PC-3 (cell line): ENCODE results near the gene RNASE13. TPM values are rescaled to one million over a fixed set of nuclear protein-coding genes. Genes with fewer than 3 reads are reported as not detected.

Experiments
- ATAC-seq: fragments of 200-7000 bp; cut with Tn5 transposase; 2 replicates; pipeline ENCODE4 v1.9.1; 2020; ENCODE audit warnings: mild to moderate bottlenecking, moderate library complexity
- BruUV-seq: library from RNA; stranded (reverse); fragments of 400-500 nt; replicated peaks from 2 replicates; lab custom pipeline; 2021; lab: Mats Ljungman, UMichigan
- CTCF ChIA-PET: fragments of 300-600 bp; sonication (Branson Sonifier 250); formaldehyde crosslinking; loops from one replicate; lab custom pipeline; 2022; ENCODE audit warnings: antibody characterized with exemption; lab: Charles Lee
- POLR2A ChIA-PET: fragments of 300-600 bp; sonication (Branson Sonifier 250); formaldehyde crosslinking; loops from one replicate; lab custom pipeline; 2022; ENCODE audit warnings: antibody characterized with exemption; ENCODE audit not compliant: unreplicated experiment; lab: Charles Lee
- DNase-seq: peaks from one replicate; pipeline ENCODE4 v3.0.0-alpha.2; 2015
- H2AFZ ChIP-seq: fragments of 300-600 bp; sonication (generic); 2 replicates; pipeline ENCODE4 v1.6.0; 2016; ENCODE audit warnings: antibody characterized with exemption, low read length
- H3F3A ChIP-seq: fragments of 300-600 bp; sonication (generic); one replicate; pipeline ENCODE4 v1.6.0; 2017; ENCODE audit warnings: antibody characterized with exemption, low read length, control low read depth, mild to moderate bottlenecking; ENCODE audit not compliant: unreplicated experiment
- H3K27ac ChIP-seq: fragments of 300-600 bp; sonication (generic); 2 replicates; pipeline ENCODE4 v1.5.1; 2016; ENCODE audit warnings: mild to moderate bottlenecking, low read length
- H3K27me3 ChIP-seq: fragments of 300-600 bp; sonication (generic); 2 replicates; pipeline ENCODE4 v1.6.1; 2016; ENCODE audit warnings: low read length, mixed read lengths
- H3K36me3 ChIP-seq: fragments of 300-600 bp; sonication (generic); 2 replicates; pipeline ENCODE4 v1.6.1; 2016; ENCODE audit warnings: low read depth, mixed run types, low read length, mixed read lengths
- H3K4me1 ChIP-seq: fragments of 300-600 bp; sonication (generic); 2 replicates; pipeline ENCODE4 v1.5.1; 2016; ENCODE audit warnings: low read length; ENCODE audit not compliant: insufficient read depth
- H3K4me2 ChIP-seq: fragments of 300-600 bp; sonication (generic); 2 replicates; pipeline ENCODE4 v1.6.0; 2016; ENCODE audit warnings: low read length
- H3K4me3 ChIP-seq: fragments of 300-600 bp; sonication (generic); 2 replicates; pipeline ENCODE4 v1.5.1; 2016; ENCODE audit warnings: mild to moderate bottlenecking, low read length, mixed read lengths
- H3K79me2 ChIP-seq: fragments of 300-600 bp; sonication (generic); 2 replicates; pipeline ENCODE4 v1.6.1; 2017; ENCODE audit warnings: low read length, mixed read lengths
- H3K9ac ChIP-seq: fragments of 300-600 bp; sonication (generic); 2 replicates; pipeline ENCODE4 v1.6.0; 2016; ENCODE audit warnings: mild to moderate bottlenecking, low read length
- H3K9me2 ChIP-seq: fragments of 300-600 bp; sonication (generic); replicated peaks from 2 replicates; pipeline ENCODE4 v1.6.1; 2016; ENCODE audit warnings: mixed run types, low read length, mixed read lengths
- H3K9me3 ChIP-seq: fragments of 300-600 bp; sonication (generic); 2 replicates; pipeline ENCODE4 v1.6.1; 2016; ENCODE audit warnings: low read length, mixed read lengths
- H4K20me1 ChIP-seq: fragments of 300-600 bp; sonication (generic); 2 replicates; pipeline ENCODE4 v1.6.1; 2016; ENCODE audit warnings: low read length, mixed read lengths
- EZH2 ChIP-seq: fragments of 300-600 bp; sonication (generic); IDR thresholded peaks from one replicate; pipeline ENCODE4 v1.6.1; 2017; ENCODE audit warnings: antibody characterized with exemption, mild to moderate bottlenecking, low read length; ENCODE audit not compliant: unreplicated experiment
- EZH2phosphoT487 ChIP-seq: fragments of 300-600 bp; sonication (generic); IDR thresholded peaks from 2 replicates; pipeline ENCODE4 v1.6.1; 2018; ENCODE audit warnings: mild to moderate bottlenecking, antibody characterized with exemption, low read length, borderline replicate concordance
- intact Hi-C: fragments of 100-400 bp; cut with micrococcal nuclease; formaldehyde crosslinking; loops from 2 replicates; pipeline ENCODE4 v1.9.0; 2023
- total RNA-seq: library from RNA; depleted of rRNA; stranded (reverse); fragments of >200 nt; gene quantifications from 2 replicates; pipeline ENCODE4 v1.2.3, GENCODE V29; 2014
- TF ChIP-seq, protein P1 (sequence below): fragments of 300-600 bp; sonication (generic); conservative IDR thresholded peaks from 2 replicates; pipeline ENCODE4 v1.5.1; 2017; ENCODE audit warnings: antibody characterized with exemption, low read depth, mild to moderate bottlenecking, low read length

RNASE13 gene
- total RNA-seq, 1 experiment from 2014 or later: not detected

DNA sequence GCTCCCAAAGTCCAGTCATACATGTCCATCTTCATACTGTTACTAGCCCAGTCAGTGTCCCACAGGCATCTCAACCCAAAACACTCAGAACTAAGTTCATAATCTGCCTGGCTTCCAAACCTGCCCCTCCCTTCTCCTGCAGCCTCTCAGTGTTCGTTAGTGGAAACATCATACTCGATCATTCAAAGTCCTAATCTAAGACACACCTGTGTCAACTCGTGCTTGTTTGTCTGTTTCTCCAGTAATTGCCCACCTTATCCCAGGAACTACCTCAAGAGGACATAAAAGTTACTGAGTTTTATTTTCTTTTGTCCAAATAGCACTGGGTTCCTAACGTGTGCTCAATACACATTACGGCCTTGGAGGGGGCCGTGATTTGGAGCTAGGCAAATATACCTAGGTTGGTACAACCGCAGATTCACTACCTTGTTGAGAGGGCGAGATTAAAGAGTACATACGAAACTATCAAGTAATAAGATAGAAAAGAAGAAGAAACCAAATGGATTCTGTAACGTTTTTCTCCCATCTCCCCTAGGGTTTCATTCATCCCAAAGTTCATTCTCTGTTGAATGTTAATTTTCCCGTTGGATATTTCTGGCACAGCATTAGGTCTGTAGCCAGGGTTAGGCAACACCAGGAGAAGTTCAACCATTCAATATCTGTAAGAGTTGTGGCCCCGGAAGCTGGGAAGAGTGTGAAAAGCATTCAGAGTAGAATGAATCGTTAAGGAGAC lies 26.2 kb upstream of the RNASE13 start:
- Histone ChIP-seq H3K27me3 (peaks cover 47% of the 10 kb centered on the region), H3K4me1 (no peaks in the 10 kb centered on the region), H3K9me2 (no peaks in the 10 kb centered on the region), H3K9me3 (no peaks in the 10 kb centered on the region), H3K27ac (no peak overlapping the region), H4K20me1 (no peaks in the 10 kb centered on the region), H3K4me2 (no peak overlapping the region), H3K36me3 (no peaks in the 10 kb centered on the region), H2AFZ (no peak overlapping the region), H3F3A (no peaks in the 10 kb centered on the region), H3K79me2 (no peaks in the 10 kb centered on the region), H3K4me3 (no peak overlapping the region), H3K9ac (no peak overlapping the region)
- no TSS peak for BruUV-seq
- ATAC-seq: no peak
- DNase-seq: no peak
- CTCF ChIA-PET: no interaction called here
- TF ChIP-seq EZH2phosphoT487 (no peak), EZH2 (no peak)
- TF ChIP-seq, protein P1, sequence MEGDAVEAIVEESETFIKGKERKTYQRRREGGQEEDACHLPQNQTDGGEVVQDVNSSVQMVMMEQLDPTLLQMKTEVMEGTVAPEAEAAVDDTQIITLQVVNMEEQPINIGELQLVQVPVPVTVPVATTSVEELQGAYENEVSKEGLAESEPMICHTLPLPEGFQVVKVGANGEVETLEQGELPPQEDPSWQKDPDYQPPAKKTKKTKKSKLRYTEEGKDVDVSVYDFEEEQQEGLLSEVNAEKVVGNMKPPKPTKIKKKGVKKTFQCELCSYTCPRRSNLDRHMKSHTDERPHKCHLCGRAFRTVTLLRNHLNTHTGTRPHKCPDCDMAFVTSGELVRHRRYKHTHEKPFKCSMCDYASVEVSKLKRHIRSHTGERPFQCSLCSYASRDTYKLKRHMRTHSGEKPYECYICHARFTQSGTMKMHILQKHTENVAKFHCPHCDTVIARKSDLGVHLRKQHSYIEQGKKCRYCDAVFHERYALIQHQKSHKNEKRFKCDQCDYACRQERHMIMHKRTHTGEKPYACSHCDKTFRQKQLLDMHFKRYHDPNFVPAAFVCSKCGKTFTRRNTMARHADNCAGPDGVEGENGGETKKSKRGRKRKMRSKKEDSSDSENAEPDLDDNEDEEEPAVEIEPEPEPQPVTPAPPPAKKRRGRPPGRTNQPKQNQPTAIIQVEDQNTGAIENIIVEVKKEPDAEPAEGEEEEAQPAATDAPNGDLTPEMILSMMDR: no peak
- intact Hi-C loops: no loop called here
- POLR2A ChIA-PET: no interaction called here

DNA sequence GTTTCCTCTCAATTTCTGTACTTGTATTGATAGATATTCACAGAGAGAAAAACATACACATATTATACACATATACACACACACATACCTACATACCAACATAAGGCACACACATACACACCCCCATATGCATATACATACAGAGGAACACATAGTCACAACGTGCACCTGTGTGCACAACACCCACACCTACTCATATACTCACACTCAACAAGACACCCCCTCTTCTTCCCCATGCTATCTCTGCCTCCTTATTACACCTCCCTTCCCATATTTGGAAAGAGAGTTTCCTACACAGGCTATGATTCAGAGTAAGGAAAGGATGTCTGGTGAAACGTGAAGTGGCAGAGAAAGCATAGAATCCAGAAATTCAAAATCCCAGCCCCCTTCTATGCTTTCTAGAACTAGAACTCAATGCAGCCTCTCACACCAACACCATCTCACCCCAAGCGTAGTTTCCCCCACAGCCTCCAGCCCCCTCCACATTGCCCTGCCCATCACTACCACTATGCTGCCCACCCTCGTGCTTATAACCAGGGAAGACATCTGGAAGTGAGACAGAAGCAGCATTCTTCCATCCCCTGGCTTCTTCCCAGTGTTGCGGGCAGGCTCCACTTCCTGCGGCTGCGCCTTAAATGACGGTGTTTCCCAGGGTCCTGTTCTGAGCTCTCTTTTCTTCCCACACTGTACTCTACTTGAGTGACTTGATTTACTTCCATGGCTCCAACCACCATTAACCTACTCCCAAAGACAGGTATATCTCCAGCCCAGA lies 25.4 kb upstream of the RNASE13 start:
- Histone ChIP-seq H3K4me1 (no peaks in the 10 kb centered on the region), H3K9me3 (no peaks in the 10 kb centered on the region), H3K27me3 (peaks cover 45% of the 10 kb centered on the region), H3K4me3 (no peak overlapping the region), H3K9me2 (no peaks in the 10 kb centered on the region), H4K20me1 (no peaks in the 10 kb centered on the region), H3K27ac (no peak overlapping the region), H3K79me2 (no peaks in the 10 kb centered on the region), H3K36me3 (no peaks in the 10 kb centered on the region), H3F3A (no peaks in the 10 kb centered on the region), H2AFZ (no peak overlapping the region), H3K4me2 (no peak overlapping the region), H3K9ac (no peak overlapping the region)
- POLR2A ChIA-PET: no interaction called here
- BruUV-seq: no TSS peak
- intact Hi-C loops: no loop called here
- ATAC-seq: no peak
- DNase-seq: no peak
- TF ChIP-seq, protein P1: no peak
- no peak for TF ChIP-seq EZH2
- TF ChIP-seq EZH2phosphoT487: no peak
- CTCF ChIA-PET: no interaction called here

DNA sequence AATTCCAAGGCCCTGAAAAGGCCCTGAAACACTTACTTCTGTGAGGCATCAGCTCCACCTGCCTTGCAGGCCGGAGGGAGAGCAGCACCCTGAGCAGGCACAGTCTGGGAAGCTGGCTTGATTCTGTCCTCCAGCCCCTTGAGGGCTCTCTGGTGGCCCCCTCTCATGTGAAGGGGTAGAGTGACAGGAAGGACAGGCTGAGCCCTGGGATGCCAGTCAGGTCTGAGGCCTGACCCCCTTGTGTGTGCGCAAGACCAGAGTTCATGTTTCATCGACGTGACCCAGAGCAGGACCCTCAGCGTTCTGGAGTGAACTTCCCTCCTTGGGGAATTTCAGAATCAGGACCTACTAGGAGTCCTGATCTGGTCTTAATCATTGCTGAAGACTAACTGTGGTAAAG lies 24.3 kb upstream of the RNASE13 start:
- DNase-seq (no peak), ATAC-seq (no peak)
- intact Hi-C loops: no loop called here
- Histone ChIP-seq H3K27me3 (peaks cover 39% of the 10 kb centered on the region), H3K9ac (no peak overlapping the region), H2AFZ (no peak overlapping the region), H3K9me2 (no peaks in the 10 kb centered on the region), H3K4me3 (no peak overlapping the region), H4K20me1 (no peaks in the 10 kb centered on the region), H3K4me2 (no peak overlapping the region), H3K9me3 (no peaks in the 10 kb centered on the region), H3K79me2 (no peaks in the 10 kb centered on the region), H3K36me3 (no peaks in the 10 kb centered on the region), H3F3A (no peaks in the 10 kb centered on the region), H3K27ac (no peak overlapping the region), H3K4me1 (no peaks in the 10 kb centered on the region)
- ChIA-PET POLR2A (no interaction called here), CTCF (no interaction called here)
- BruUV-seq: no TSS peak
- TF ChIP-seq EZH2phosphoT487: no peak
- no peak for TF ChIP-seq EZH2
- TF ChIP-seq, protein P1: no peak
